A673 (cell line): ENCODE results near the gene FGF18.
"Not testable (repeated sequence)": the region's sequence is repeated elsewhere in the genome, so short reads cannot be mapped to it uniquely, and the experiment has no call there.

Experiments
- EZH2 ChIP-seq: fragments of 200-600 bp; sonication (generic); IDR thresholded peaks from 2 replicates; pipeline ENCODE4 v1.6.1; 2017; ENCODE audit warnings: borderline replicate concordance, low read depth, mild to moderate bottlenecking, mixed read lengths, antibody characterized with exemption, low read length; ENCODE audit not compliant: poor library complexity, severe bottlenecking
- TF ChIP-seq, protein P1 (sequence below): fragments of 300-800, 200-600 bp; sonication (generic); conservative IDR thresholded peaks from 2 replicates; pipeline ENCODE4 v1.5.1; 2017; ENCODE audit warnings: low read depth, mild to moderate bottlenecking, antibody characterized with exemption, low read length, moderate library complexity, mixed read lengths

DNA sequence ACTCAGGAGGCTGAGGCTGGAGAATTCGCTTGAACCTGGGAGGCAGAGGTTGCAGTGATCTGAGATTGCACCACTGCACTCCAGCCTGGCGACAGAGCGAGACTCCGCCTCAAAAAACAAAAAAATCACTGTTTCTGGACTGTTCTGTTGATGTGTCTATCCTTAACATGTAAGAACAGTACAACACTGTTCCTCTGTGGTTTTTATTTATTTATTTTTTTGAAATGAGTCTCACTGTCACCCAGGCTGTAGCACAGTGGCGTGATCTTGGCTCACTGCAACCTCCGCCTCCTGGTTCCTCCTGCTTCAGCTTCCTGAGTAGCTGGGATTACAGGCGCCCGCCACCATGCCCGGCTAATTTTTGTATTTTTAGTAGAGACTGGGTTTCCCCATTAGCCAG, 20.8 kb upstream of the FGF18 start:
- TF ChIP-seq, protein P1, sequence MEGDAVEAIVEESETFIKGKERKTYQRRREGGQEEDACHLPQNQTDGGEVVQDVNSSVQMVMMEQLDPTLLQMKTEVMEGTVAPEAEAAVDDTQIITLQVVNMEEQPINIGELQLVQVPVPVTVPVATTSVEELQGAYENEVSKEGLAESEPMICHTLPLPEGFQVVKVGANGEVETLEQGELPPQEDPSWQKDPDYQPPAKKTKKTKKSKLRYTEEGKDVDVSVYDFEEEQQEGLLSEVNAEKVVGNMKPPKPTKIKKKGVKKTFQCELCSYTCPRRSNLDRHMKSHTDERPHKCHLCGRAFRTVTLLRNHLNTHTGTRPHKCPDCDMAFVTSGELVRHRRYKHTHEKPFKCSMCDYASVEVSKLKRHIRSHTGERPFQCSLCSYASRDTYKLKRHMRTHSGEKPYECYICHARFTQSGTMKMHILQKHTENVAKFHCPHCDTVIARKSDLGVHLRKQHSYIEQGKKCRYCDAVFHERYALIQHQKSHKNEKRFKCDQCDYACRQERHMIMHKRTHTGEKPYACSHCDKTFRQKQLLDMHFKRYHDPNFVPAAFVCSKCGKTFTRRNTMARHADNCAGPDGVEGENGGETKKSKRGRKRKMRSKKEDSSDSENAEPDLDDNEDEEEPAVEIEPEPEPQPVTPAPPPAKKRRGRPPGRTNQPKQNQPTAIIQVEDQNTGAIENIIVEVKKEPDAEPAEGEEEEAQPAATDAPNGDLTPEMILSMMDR, result not testable (repeated sequence)
- TF ChIP-seq EZH2, result not testable (repeated sequence)
